Islet of Langerhans (tissue), 1 donor: Measurements from ENCODE around the gene ITGB2.

Experiments
- FAIRE-seq: peaks from one replicate; lab custom pipeline; 2011; peaks lifted over from hg19 to GRCh38; lab: Jason Lieb, UNC

Gene ITGB2

DNA sequence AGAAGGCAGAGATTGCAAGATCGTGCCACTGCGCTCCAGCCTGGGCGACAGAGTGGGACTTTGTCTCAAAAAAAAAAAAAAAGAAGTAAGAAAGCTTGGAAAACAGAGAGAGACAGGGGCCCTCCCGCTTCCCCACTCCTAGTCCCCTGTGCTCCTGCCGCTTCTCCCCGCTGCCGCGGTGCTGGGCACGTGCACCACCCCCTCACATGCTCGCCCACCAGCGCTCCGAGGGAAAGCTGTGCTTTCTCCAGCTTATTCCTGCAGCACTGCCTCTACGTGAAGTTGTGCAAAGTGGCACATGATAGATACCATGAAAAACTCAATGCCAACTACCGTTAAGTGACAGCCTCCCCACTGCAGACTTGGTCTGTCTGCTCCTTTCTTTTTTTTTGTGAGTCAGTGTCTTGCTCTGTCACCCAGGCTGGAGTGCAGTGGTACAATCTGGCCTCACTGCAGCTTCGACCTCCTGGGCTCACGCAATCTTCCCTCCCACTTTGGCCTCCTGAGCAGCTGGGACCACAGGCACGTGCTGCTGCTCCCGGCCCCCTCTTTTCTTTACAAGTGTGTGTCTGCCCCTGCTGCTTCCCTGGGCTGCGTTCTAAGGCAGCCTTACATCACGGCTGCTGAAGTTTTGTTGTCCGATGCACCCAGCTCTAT is 34.6 kb upstream of the ITGB2 start:
- no peak for FAIRE-seq

DNA sequence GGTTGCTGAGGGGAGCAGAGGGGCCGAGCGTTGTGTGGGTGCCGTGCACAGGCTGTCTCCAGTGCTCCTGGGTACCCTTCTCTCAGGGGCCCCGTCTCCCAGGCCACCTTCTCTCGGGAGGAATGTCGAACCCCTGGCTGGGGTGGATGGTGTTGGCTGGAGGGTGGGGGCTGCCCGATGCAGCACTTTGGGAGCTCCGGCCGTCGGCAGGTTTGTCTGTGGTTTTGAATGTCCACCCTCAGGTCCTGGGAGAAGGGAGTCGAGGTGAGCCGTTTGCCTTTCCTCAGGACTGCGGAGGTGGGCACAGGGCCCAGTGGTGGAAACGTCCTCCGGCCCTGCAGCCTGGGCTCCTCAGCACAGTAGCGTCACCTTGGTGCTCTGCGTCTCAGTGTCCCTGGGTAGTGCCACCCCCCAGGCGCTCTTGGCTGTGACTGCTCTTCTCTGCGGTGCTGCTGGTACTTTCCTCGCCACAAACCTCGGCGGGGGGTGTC is 33.6 kb upstream of the ITGB2 start:
- FAIRE-seq, result no peak

DNA sequence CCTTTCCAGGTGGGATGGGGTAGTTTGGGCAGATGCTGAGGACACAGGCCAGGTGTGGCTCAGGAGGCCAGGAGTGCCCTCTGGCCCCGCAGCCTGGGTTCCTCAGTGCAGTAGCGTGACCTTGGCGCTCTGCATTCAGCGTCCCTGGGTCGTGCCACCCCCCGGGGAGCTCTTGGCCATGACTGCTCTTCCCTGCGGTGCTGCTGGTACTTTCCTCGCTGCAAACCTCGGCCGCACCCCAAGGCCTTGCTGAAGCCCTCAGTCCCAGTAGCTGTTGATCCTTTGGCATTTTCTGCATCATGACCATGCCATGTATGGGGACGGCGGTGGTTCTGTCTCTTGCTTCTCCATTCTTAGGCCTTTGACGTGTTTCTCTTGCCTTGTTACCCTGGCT is 32.9 kb upstream of the ITGB2 start:
- FAIRE-seq, result no peak

DNA sequence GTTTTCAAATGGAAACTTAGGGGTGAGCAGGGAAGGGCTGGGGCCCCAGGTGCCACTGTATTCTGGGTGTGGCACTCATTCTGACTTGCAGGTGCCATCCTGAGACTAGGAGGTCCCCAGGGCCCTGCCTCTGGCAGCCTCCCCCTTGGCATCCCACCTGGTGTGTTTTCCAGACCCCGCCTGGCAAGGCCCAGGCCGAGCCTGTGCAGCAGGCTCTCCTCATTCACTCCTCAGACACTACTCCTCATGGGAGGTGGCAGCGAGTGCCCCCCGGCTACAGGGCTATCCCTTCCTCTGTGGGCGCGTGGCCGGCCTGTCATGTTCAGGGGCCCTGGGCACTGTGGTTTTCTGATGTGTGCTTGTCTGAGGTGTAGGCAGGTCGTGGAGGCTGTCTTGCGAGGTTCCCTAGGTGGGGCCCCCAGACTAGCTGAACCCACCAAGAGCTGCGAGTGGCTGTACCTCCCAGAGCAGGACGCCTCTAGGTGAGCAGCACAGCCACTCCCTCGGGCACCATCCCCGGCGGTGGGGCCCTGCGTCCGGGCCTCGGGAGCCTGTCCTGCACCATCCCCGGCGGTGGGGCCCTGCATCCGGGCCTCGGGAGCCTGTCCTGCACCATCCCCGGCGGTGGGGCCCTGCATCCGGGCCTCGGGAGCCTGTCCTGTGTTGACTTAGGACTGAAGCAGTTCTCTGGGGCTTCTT is 32.4 kb upstream of the ITGB2 start:
- no peak for FAIRE-seq

DNA sequence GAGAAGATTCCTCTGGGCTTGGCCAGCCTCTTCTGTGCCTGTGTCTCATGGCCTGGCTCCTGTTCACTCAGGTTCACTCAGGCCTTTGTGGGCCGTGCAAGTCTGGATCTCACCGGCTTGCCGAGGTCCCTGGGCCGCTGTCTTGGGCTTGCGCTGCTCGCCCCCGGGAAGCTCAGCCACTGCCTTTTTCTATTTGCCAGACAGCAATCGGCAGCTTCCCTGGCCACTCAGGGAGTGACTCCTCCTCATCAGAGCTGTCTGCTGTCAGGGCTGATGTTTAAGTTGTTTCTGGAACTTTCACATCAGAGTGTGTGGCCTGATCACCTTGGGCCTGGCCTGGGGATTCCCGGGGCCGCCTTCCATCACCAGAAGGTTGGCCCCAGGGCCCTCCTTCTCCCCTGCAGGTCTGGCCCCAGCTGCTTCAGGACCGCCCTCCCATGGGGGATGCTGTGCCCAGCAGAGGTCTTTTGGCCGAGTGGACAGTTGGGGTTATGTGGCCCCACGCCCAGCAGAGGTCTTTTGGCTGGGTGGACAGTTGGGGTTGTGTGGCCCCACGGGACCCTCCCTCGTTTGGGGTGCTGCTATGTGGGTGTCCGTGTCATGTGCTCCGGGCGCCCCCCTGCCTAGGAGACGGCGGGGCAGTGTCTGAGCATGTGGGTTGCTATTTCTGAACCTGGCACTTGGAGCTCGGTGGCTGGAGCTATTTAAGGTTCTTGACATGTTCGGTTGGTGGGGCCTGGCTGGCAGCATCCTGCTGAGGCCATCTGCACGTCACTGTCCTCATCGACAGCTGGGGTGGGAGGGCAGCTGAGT is 31.6 kb upstream of the ITGB2 start:
- FAIRE-seq, result no peak

DNA sequence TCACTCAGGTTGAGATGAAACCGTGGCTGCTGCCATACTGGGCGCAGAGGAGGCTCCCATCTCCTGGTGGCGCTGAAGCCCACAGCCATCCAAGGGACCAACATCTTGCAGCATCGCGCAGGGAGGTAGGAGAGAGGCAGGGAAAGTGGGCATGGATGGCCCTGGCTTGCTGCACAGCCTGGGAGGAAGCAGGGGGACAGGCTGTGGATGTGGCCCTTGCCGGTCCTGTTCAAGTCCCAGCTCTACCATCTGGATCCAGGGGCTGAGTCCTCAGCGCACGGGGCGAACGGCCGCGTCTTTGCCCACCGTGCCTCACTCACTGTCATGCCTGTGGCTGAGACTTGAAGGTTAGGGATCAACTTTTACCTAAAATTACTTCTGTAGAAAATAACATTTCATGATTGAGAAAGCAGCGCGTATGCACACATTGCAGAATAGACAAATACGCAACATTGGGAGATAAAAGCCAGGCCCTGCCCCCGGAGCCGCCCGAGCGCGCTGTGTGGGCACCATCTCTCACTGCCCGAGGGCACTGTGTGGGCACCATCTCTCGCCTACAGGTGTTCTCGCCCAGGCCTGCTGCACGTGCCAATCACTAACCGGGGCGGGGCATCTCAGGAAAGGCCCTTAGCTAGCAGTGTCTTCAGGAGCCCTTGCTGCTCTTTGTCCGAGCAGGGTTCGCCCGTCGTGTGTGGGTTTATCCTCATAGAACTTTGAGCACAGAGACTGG is 30.7 kb upstream of the ITGB2 start:
- no peak for FAIRE-seq

DNA sequence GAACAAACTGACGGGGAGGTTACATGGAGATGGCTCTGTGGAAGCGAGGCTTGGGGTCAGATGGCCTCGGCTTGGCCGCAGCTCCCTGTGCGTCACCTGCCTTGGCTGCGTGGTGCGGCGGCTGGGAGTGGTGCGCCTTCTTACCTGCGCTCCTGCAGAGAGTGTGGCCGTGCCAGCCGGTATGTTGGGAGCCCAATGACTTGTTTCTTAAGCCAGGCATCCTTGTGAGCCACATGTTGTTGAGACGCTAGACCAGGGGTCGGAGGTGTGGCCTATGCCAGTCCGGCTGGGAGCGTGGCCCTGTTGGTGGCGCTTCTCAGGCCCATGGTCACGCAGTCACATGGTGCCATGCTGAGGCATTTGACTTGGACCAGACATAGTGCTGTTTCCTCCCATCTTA is 29.7 kb upstream of the ITGB2 start:
- FAIRE-seq, result no peak

DNA sequence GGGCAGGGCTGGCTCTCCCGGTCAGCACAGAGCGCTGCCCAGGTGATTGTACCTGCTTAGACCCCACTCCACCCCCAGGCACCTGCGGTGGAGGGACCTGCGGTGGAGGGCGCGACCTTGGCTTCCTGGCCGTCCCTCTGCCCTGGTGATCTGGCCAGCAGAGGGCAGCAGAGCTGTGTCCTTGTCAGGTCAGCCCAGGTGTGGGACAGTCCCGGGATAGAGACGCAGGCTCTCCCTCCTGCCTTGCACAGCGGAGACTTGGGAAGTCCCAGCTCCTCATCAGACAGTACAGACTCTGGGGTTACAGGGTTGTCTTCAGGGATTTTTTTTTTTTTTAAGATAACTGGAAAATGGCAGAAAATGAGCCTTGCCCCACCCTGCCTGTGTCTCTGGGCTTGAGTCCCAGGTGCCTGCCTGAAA is 29.1 kb upstream of the ITGB2 start:
- no peak for FAIRE-seq

DNA sequence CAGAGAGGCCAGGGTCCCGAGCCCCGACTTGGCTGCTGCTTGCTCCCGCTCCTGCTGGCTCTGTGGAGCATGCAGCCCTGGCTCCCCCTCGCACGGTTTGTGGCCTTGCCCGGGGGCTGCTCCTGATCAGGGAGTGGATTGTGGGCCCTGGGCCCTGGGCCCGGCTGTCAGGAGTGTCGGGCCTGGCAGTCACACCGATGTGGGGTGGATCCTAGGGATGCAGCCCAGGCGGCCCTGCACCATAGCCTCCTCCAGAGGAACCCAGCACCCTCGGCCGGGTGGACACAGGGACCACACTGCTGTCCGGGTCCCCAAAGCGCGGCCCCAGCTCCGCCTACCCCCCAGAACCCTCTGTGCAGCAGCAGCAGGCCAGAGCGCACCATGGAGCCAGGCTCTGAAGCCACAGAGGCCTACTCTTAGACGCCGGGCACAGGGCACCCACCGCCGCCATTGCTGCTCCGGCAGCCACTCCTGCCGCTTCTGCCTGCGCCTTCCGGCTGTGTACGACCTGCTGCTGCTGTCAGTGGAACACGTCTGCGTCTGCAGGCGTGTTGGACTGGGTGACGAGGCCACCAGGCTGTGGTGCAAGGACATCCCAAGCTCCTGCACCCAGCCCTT is 28.6 kb upstream of the ITGB2 start:
- no peak for FAIRE-seq

DNA sequence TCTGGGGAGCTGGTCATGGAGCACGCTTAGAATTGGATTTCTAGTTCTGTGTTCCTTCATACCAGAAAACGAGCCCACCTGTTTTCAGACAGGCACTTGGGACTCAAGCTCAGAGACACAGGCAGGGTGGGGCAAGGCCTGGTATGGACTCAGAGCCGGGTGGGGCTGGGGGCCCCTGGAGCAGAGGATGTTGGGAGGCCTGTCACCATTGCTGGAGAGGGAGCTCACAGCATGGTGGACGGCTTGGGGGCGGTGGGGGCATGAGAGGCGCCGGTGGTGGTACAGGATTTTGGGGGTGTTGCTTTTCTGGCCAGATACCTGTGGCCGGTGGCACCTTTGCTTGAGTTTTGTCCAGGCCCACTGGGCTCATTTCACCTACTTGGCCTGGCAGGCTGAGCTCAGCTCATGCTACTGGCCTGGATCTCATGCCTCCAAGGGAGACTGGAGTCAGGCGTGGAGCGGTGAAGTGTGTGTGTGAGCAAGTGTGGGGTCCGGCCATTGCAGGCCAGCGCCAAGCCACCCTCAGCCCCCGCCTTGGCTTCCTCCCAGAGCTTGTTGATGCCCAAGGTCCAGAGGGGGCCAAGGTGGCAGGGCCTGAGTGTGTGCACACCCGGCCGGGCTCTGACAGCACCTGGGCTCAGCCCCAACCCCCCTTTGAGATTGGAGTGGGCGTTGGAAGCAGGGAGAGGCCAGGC is 27.9 kb upstream of the ITGB2 start:
- no peak for FAIRE-seq

DNA sequence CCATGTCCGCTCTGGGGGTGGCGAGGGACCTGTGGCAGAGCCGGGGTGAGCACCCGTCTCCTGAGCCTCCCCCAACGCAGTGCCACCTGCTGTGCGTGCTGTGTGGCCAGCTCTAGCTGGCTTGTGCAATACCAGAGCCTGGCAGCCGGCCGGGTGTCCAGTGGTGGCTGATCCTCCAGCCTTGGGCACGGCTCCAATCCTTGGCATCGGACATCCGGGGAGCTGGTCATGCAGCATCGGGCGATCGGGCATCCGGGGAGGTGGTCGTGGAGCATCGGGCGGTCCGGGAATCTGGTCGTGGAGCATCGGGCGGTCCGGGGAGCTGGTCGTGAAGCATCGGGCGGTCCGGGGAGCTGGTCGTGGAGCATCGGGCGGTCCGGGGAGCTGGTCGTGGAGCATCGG is 27.2 kb upstream of the ITGB2 start:
- FAIRE-seq, result no peak

DNA sequence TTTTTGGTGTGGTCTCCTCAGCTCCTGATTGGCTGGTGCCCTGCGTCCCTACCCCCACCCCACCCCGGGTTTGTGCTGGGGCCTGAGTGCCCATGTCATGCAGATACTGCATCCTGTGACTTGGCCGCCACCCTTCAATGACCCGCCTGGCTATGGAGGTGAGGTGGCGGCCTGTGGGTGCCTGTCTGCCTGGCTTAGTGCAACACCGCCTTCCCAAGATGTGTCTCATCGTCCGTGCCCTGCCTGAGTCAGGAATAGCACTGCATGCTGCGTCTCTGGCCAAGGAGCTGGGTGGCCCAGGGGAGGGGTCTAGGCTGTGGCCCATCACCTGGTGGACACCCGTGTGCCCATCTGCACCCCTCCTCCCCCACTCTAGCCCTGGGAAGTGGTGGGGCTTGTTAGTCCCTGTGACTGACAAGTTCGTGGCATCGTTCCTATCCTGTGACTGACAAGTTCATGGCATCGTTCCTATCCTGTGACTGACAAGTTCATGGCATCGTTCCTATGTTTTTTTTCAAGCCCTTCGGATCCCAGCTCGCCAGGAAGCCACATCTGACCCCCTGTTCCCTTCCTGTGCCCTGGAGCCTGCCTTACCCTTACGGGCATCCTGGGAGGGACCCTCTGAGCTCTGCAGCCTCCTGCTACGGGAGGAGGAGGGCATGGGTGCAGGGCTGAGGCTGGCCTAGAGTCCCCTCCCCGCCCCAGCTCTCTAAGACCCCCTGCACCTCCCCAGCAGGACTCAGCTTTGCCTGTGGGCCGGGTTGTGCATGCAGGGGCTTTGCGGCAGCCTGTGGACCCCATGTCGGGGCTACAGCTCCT is 26.6 kb upstream of the ITGB2 start:
- FAIRE-seq, result no peak

DNA sequence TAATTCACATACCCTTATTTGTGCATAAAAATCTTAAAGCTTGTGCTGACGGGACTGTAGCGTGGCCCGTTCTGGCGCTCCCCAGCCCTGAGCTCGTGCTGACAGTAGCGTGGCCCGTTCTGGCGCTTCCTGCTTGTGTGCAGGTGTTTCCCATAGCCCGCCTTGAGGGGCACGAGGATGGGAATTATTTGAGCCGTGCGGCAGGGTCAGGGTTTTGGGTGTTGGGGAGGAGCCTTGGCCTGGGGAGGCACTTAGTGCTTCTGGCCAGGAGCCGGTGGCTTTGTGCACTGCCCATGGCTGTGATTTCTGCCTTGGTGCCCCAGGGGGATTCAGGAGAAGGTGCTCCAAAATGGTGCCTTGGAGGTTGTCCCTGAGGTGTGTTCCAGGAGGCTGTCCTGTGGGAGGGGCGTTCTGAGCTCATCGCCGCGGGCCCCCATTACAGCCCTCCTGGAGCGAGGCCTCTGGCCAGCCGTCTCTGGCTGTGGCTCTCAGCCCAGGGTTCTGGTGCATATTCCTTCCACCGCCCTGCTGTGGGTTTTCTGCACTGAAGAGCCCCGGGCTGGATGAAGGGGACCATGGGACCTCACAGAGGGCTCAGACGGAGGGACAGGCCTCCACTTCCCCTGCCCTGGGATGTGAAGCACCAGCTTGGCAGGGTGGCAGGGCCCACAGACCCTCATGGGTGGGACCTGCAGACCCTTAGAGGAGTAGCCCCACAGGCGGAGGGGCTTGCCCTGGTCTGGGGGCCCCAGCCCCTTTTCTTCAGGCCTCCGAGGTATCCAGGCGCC is 25.7 kb upstream of the ITGB2 start:
- FAIRE-seq, result no peak

DNA sequence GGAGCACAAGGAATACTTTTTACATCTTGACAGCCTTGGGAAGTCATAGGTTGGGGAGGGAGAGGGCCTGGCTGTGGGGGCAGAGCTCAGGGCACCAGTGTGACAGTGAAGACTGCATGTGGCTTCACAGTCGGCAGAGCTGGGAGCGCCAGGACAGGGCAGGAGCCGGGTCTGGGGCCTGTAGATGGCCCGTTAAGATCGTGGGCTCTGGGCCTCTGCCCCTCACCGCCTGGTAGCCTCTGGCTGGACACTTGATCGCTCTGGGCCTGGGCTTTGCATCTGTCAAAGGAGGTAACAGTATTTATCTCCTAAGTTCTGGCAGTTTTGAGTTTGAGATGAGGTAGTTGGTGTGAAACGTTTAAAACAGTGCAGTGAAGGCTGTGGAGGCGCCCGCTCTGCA is 23.9 kb upstream of the ITGB2 start:
- no peak for FAIRE-seq

DNA sequence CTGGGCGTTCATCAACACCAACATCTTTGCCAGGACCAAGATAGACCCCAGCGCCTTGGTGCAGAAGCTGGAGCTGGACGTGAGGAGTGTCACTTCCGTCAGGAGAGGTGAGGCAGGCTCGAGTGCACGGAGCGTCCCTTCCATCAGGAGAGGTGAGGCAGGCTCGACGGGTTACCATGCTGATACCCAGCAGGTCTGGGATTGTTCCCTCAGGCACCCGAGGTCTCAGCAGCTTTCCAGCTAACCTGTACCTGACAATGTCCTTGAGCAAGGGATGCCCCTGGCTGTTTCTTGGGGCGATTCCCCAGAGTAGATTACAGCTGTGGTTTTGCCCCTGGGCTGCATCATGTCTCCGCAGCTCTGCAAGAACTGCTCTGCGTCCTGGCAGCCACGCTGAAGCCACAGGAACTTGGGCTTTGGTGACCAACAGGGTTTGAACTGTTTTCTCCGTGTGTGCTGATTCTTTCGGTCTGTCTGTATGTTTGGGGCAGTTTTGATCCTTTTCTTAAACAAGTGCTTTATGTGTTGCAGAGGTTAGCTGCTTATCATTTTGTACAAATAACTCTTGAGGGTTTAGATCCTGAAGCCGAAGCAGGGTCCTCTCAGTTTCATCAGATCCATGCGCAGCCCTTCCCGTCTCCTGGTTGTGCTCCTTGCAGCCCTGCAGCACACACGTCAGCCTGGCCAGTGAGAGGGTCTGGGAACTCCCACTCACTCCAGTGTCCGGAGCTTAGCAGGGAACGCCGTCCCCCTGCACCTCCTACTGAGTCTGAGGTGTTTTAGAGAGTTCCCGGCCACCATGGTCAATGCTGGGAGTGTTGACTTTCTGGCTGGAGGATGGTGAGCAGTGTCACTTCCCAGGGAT is 23.2 kb upstream of the ITGB2 start:
- no peak for FAIRE-seq

DNA sequence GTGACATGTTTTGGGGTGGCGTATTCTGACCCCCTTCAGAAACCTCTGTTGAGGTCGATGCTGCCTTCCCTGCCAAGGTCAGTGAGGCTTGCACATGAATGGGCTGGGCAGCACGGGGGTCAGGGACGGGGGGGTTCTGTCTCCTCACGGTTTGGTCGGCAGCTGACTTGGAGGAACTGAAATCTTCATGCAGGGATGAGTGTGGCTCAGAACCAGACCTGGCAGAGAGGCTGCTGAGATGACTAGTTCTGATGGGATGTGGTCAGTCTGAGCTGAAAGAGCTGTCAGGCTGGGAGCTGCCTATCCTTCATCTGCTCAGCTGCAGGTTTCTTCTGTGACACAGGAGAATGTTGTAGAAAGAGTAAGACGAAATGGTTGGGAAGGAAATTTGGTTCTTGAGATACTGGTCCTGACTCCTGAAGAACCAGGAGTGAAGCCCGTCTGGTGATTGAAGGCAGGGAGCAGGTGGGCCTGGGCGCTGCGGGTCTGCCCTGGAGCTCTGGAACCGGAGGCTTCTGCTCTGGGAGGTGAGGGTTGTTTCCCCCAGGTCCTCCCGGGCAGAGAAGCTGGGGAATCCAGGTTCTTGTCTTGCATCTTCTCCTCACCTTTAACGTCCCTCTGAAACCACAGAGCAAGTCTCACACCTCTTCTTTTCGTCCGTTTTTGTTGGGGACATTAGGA is 22.4 kb upstream of the ITGB2 start:
- no peak for FAIRE-seq

DNA sequence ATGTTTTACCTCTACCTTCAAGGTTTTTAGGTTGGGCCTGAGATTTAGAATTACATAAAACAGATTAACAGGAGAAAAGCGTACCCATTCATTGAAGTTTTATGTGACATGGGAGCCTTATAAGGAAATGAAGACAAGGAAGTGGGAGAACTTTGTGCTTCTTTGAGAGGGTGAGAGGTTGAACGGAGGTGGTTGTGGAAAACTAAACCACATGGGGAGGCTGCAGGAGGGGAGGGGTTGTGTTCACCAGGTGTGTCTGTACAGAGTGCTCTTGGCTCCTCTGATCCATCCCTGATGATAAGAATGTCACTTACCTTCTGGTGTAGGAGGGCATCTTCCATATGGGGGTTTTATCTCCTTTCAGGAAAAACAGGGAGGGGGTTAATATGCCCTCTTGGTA is 21.9 kb upstream of the ITGB2 start:
- FAIRE-seq, result no peak

DNA sequence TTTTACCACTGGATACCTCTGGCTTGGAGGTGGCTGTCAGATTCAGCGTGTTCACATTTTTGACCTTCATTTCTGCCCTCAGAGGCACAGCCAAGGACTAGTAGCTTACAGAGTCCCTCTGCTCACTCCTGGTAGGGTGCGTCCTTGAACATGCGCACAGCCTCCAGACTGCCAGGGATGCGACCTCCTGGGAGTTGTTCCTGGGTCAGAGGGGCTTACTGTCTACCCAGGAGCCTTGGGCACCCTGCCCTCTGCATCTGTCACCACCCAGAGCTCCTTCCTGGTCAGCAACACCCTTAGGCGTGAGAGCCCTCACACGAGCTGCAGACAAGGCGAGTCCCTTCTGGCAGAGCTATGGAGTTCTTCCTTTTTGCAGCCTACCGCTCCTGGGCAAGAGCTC is 20.9 kb upstream of the ITGB2 start:
- no peak for FAIRE-seq
